NCI-H345 treated with DMSO at 0.1 percent for 48 hours (cell line): ENCODE results near the gene EMILIN2.
"Not testable (repeated sequence)": the region's sequence is repeated elsewhere in the genome, so short reads cannot be mapped to it uniquely, and the experiment has no call there.

Experiments
- DNase-seq: peaks from one replicate; lab custom pipeline; 2025; ENCODE audit not compliant: unreplicated experiment; lab: John Stamatoyannopoulos, UW

EMILIN2 gene

DNA sequence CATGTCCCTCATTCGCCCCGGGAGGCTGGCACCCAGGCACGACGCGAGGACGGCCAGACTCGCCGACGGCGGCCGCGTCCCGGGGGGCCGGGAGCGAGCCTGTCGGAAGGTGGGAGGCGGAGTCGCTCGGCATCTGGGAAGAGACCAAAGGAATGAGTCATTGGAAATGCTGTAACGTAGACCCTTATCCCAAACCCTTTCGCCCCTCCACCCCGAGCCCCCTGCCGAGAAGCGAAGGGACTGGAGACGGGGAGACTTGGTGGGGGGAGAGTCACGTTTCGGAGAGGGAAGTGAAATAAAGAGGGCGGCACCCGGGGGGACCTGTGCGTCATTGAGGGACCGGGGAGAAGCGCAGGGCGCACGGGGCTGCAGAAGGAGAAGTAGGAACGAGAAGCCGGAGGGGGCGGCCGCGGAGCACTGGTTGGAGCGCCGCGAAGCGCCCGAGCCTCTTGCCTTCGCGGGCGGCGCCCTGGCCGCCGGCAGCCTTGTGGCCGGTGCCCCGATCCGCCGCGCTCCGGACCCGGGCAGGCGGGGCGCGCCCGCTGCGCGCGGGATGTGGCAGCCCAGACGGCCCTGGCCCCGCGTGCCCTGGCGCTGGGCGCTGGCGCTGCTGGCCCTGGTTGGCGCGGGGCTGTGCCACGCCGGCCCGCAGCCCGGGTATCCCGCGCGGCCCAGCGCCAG, at the start of gene EMILIN2:
Gene EMILIN2 (plus strand): TSS at position 371 of the 681 bp plus-strand sequence. CDS start 183 bp downstream, at position 554.
- no peak for DNase-seq

DNA sequence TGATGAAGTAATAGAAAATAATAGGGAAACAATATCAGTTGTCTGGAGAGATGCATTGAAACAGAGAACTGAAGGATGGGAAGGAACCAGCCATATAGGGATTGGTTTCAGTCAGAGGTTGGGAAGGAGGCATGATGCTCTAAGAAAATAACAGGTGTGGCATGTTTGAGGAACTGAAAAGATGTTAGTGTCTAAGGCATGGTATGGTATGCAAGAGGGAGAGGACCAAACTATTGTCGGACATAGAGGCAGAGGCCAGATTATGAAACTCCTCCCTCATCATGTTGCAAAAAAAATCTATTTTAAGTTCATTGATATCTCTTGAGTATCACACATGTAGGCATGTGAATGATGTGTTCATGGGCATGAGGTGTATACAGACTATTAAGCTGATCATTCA, 48.9 kb upstream of the EMILIN2 start:
- DNase-seq: no peak

DNA sequence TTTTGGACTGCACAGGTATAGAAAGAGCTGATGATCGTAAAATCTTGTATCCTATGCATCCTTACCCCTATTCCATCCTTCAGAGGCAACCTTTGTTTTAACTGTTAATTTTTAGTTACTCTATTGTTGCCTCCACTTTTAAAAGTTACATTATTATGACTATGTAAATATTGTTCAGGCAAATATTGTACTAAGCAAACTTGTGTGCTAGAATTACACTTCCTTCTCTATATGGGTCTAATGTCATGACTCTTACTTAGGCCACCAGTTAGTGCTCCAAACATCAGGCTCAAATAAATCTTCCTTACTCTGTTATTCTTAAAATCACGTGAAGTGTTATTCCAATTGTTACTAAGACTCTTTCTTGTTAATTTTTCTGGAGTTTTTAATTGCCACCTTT, 47.4 kb upstream of the EMILIN2 start:
- DNase-seq: no peak

DNA sequence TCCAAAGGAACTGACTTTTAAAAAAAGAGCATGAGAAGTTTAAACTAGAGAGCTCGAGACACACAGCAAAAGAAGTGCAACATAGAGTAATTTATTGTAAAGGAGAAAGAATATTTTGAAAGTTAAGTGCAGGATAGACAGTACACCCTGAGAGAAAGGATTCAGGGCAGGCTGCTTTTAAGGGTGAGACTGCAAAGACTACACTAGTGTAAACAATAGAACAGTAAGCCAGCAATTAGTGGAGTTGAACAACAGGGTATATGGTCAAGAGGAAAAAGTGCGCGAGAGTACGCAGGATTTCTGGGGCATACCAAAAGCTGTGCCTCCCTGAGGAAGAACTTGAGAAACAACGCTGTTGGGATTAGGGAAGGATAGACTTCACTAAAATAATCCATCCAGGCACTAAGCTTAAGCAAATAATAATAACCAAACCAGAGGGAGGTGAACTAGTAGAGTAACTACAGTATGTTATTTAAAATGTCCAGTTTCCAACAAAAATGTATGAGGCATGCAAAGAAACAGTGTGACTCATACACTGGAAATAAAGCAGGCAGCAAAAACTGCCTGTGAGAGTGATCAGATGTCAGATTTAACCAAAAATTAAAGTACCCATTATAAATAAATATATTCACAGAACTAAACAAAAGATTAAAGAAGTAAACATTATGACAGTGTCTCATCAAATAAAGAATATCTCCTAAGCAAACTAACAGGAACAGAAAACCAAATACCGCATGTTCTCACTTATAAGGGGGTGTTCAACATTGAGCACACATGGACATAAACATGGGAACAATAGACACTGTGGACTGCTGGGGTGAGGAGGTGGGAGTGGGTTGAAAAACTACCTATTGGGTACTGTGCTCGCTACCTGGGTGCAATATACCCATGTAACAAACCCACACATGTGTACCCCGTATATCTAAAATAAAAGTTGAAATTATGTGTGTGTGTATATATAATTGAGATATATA, 40.5 kb upstream of the EMILIN2 start:
- DNase-seq: no peak

DNA sequence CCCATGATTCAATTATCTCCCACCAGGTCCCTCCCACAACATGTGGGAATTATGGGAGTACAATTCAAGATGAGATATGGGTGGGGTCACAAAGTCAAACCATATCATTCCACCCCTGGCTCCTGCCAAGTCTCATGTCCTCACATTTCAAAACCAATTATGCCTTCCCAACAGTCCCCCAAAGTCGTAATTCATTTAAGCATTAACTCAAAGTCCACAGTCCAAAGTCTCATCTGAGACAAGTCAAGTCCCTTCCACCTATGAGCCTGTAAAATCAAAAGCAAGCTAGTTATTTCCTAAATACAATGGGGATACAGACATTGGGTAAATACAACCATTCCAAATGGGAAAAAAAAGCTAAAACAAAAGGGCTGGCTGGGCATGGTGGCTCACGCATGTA, 38.2 kb upstream of the EMILIN2 start:
- not testable (repeated sequence) for DNase-seq

DNA sequence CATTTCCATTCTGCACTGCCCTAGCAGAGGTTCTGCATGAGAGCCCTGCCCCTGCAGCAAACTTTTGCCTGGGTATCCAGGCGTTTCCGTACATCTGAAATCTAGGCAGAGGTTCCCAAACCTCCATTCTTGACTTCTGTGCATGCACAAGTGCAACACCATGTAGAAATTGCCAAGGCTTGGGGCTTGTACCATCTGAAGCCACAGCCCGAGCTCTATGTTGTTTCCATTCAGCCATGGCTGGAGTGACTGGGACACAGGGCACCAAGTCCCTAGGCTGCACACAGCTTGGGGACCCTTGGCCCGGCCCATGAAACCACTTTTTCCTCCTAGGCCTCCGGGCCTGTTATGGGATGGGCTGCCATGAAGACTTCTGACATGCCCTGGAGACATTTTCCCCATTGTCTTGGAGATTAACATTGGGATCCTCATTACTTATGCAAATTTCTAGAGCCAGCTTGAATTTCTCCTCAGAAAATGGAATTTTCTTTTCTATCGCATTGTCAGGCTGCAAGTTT, 37.1 kb upstream of the EMILIN2 start:
- not testable (repeated sequence) for DNase-seq

DNA sequence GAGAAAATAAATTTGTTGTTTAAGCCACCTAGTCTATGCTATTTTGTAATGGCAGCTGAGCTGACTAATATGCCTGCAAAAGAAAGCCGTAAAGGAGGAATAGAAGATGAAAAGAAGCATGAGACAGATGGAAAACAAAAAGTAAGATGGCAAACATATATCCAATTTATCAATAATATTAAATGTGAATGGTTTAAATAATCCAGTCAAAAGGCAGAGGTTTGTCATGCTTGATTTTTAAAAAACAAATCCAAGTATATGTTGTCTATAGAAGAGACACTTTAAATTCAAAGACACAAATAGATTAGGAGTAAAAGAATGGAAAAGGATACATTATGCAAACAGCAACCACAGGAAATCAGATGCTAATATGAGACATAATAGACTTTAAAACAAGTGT, 35.4 kb upstream of the EMILIN2 start:
- DNase-seq: no peak

DNA sequence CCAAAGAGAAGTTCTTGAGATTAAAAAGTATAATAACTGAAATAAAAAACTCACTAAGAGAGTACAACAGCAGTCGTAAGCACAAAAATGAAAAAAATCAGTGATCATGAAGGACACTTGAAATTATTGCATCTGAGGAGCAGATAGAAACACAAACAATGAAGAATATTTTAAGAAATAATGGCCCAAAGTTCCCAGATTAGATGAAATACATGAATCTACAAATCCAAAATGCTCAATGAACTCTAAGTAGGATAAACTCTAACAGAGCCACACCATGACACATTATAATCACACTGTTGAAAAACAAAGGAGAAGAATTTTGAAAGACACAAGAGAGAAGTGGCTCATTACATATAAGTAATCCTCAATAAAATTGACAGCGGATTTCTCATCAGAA, 31.9 kb upstream of the EMILIN2 start:
- DNase-seq: no peak

DNA sequence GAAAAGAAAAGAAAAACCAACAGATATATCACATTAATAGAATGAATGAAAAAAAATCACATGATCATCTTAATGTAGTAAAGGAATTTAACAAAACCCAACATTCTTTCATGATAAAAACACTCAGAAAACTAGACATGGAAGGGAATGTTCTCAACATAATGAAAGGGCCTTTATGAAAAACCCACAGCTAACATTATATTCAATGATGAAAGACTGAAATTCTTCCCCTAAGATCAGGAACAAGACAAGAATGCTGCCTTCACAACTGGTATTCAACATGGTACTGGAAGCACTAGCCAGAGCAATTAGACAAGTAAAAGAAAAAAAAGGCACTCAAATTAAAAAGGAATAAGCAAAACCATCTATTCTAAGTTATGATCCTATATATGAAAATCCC, 28.5 kb upstream of the EMILIN2 start:
- DNase-seq: no peak

DNA sequence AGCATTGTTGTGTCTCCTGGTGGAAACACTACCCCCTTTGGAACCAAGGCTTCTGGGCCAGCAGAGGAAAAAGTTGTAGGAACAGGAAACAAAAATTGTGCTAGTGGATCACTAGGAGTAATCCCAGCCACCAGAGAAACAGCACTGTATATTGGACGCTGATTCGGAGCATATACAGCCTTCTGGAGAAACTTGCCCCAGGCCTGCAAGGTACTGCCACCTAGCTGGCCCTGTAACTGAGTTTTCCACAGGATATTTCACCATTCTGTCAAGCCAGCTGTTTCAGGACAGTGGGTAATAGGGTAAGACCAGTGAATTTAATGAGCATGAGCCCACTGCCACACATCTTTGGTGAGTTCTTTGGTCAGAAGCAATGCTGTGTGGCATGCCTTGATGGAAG, 25.1 kb upstream of the EMILIN2 start:
- DNase-seq: no peak

DNA sequence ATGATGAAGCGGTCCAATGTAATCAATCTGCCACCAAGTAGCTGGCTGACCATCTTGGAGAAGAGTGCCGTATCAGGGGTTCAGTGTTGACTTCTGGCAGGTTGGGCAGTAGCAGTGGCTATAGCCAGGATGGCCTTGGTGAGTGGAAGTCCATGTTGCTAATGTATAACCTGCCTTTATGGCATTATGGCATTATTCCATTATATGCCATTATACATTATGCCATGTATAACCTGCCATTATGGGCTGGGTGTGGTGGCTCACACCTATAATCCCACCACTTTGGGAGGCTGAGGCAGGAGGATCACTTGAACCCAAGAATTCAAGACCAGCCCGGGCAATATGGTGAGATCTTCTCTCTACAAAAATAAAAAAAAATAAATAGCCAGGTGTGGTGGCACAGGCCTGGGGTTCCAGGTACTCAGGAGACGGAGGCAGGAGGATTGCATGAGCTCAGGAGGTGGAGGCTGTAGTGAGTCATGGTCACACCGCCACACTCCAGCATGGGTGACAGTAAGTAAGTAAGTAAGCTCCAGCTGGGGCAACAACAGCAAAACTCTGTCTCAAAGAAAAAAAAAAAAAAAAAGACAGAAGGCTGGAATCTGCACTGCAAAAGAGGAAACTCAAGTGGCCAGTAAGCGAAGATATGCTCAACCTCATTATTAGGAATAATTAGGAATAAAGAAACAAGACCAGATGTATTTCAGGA, 24.4 kb upstream of the EMILIN2 start:
- DNase-seq: no peak

DNA sequence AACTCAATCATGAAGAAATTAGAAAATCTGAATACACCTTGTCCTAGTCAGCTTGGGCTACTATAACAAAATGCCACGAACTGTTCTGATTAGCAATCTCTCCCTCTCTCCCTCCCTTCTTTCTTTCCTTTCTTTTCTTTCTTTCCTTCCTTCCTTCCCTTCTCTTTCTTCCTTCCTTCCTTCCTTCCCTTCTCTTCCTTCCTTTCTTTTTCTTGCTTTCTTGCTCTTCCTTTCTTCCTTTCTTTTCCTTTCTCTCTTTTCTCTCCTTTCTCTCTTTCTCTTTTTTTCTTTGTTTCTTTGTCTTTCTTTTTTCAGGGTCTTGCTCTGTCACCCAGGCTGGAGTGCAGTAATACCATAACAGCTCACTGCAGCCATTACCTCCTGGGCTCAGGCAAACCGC, 23.6 kb upstream of the EMILIN2 start:
- no peak for DNase-seq

DNA sequence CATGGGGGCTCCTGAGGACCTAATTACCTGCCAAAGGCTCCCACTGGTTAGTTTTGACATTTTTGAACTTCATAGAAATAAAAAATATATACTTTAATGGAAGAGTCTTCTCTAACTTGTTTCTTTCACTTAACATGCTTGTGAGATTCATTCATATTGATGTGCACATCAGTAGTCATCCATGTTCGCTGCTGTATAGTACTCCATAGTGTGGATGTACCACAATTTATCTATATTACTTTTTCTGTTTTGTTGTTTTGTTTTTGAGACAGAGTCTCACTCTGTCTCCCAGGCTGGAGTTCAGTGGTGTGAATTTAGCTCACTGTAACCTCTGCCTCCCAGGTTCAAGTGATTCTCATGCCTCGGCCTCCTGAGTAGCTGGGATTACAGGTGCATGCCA, 22.8 kb upstream of the EMILIN2 start:
- no peak for DNase-seq

DNA sequence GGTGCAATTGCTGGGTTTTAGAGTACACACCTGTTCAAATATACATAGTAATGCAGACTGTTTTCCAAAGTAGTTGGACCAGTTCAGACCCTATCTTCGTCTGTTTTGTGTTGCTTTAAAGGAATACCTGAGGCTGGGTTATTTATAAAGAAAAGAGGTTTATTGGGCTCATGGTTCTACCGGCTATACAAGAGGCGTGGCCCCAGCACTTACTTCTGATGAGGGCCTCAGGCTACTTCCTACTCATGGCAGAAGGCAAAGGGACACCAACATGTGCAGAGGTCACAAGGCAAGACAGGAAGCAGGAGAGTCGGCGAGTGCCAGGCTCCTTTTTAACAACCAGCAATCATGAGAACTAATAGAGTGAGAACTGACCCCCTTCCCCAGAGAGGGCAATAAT, 21.9 kb upstream of the EMILIN2 start:
- no peak for DNase-seq

DNA sequence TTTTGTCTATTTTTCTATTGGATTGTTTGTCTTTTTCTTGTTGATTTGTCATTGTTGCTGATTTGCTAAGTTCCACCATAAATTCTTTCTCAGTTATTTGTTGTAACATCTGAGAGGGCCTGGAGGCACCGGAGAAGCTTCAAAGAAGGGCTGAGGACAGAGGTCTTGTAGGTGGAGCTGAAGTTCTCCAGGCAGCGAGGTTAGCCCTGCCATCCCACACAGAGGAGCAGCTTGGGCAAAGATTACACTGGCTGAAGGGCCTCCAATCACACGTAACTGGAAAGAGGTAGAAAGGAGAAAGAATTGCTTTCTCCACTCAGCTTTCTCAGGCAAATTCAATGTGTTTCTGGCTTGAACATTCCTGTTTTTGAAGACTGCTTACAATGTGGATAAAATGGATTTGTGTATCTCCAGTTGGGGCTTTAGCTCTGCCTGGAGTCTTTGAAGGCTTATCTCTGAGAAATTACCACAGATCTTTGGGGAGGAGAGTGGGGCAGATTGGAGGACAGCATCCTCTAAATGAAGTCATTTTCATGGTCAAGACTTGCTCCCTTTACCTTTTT, 21.1 kb upstream of the EMILIN2 start:
- no peak for DNase-seq

DNA sequence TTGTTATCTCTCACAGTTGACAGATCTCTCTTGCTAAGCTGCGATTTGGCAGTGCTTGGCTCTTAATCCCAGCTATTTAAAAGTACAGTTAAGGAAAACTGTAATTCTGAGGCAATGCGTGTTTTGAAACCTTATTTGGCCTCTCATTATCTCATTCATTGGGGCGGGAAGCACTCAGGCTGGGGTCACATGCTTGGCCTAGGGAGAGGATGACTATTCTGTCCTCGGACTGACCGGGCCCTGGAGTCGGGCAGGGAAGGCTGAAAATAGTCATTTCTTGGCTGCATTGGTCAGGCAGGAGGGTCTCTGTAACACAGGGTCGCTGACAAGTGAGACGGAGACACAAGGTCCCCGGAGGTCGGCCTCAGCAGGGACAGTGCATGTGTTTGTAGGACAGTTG, 20.2 kb upstream of the EMILIN2 start:
- no peak for DNase-seq

DNA sequence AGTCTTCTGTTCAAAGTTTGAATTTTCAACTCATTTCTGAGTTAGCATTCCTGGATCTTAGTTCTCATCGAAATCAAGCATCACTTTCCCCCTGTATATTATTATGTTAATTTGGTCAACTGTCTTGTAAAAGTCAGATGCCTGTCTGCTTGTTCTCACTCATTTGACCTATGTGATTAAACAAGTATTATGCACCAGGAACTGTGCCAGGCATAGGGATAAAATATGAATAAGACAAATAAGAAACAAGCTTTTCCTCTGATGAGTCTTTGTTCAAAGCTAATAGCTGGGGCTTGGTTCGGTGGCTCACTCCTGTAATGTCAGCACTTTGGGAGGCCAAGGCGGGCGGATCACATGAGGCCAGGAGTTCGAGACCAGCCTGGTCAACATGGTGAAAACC, 19.7 kb upstream of the EMILIN2 start:
- no peak for DNase-seq

DNA sequence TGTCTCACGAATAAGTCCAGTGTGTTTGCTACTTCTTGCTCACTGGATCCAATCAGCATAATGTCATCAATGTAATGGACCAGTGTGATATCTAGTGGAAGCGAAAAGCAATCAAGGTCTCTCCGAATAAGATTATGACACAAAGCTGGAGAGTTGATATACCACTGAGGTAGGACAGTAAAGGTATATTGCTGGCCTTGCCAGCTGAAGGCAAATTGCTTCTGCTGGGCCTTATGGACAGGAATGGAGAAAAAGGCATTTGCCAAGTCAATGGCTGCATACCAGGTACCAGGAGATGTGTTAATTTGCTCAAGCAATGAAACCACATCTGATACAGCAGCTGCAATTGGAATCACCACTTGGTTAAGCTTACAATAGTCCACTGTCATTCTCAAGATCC, 10.7 kb upstream of the EMILIN2 start:
- DNase-seq: not testable (repeated sequence)

DNA sequence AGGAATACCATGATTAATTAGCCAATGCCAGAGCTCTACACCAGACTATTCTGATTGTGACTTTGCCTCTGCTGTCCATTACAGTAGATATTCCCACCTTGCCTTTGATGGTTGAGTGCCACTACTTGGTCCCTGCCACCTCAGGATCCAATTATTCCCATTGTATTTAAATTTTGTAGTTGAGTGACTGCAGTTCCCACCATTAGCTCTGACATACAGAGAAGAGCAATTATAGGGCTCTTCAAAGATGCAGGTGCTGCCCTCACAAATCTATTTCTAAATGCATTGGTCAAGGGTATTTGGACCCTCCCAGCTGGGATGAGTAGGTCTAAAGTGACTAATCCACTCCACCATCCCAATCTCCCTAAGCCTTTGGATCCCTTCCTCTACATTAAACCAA, 9.5 kb upstream of the EMILIN2 start:
- DNase-seq: not testable (repeated sequence)

DNA sequence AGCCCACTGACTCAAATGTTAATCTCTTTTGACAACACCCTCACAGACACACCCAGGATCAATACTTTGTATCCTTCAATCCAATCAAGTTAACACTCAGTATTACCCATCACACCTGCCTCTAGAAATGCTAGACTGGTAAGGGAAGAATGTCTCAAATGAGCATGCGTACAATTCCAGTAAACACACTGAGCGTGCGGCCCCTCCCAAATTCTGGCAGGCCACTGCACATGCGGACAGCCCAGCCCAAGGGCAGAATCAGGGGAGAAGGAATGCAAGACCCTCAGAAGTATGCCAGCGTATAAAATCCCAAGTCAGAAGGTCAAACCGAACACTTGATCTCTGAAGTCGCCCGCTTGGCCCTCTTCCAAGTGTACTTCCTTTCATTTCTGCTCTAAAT, 7.6 kb upstream of the EMILIN2 start:
- DNase-seq: no peak

DNA sequence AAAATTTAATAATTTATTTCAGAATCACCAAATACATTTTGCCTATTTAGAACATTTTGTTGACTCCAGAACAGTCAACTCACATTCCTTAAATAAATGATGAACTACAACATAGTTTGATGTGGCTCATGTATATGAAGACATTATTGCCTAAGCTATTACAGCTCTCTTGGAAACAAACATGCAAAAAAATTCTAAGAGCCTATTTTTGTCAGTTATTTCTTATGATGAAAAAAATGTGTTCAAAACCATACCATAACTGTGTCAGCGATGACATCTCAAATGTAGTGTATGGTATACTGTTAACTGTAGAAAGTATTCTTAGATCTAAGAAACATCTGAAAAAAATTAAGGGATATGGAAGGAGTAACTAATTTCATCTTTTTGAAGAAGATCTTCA, 6.3 kb upstream of the EMILIN2 start:
- DNase-seq: no peak
